SK-N-SH treated with all-trans-retinoic acid at 6 μM for 48 hours (cell line): ENCODE data around the gene CWC22.

Experiments used
- ATAC-seq: fragments of 200-7000 bp; cut with Tn5 transposase; 3 replicates; pipeline ENCODE4 v1.9.1; 2020; ENCODE audit warnings: mild to moderate bottlenecking, moderate library complexity
- BACH2 ChIP-seq: fragments of 250-450 bp; sonication (Bioruptor Pico); IDR thresholded peaks from 2 replicates; pipeline ENCODE4 v1.9.0; 2021; ENCODE audit warnings: mild to moderate bottlenecking, borderline replicate concordance
- CREB5 ChIP-seq: fragments of 250-450 bp; sonication (Bioruptor Pico); IDR thresholded peaks from 2 replicates; pipeline ENCODE4 v1.5.1; 2020; ENCODE audit warnings: low read depth, mild to moderate bottlenecking, moderate library complexity
- CSDC2 ChIP-seq: fragments of 250-450 bp; sonication (Bioruptor Pico); IDR thresholded peaks from 2 replicates; pipeline ENCODE4 v1.5.0; 2020; ENCODE audit warnings: mild to moderate bottlenecking, moderate library complexity
- ESRRG ChIP-seq: fragments of 250-450 bp; sonication (Bioruptor Pico); IDR thresholded peaks from 2 replicates; pipeline ENCODE4 v1.6.1; 2021; ENCODE audit warnings: mild to moderate bottlenecking
- GLIS3 ChIP-seq: fragments of 250-450 bp; sonication (Bioruptor Pico); IDR thresholded peaks from 2 replicates; pipeline ENCODE4 v1.5.0; 2020; ENCODE audit warnings: mild to moderate bottlenecking, moderate library complexity
- ISL1 ChIP-seq: fragments of 250-450 bp; sonication (Bioruptor Pico); IDR thresholded peaks from 2 replicates; pipeline ENCODE4 v2.1.2; 2022; ENCODE audit warnings: mild to moderate bottlenecking, moderate library complexity
- OSR1 ChIP-seq: fragments of 250-450 bp; sonication (Bioruptor Pico); IDR thresholded peaks from 2 replicates; pipeline ENCODE4 v1.8.0; 2022; ENCODE audit warnings: moderate library complexity, mild to moderate bottlenecking, inconsistent platforms
- PATZ1 ChIP-seq: fragments of 250-450 bp; sonication (Bioruptor Pico); IDR thresholded peaks from 2 replicates; pipeline ENCODE4 v1.8.0; 2020; ENCODE audit warnings: mild to moderate bottlenecking, moderate library complexity, borderline replicate concordance
- POU6F1 ChIP-seq: fragments of 250-450 bp; sonication (Bioruptor Pico); IDR thresholded peaks from 2 replicates; pipeline ENCODE4 v1.8.0; 2021; ENCODE audit warnings: low read depth, mild to moderate bottlenecking, moderate library complexity, borderline replicate concordance
- PPARA ChIP-seq: fragments of 250-450 bp; sonication (Bioruptor Pico); IDR thresholded peaks from 2 replicates; pipeline ENCODE4 v1.5.0; 2020; ENCODE audit warnings: mild to moderate bottlenecking, borderline replicate concordance
- RARB ChIP-seq: fragments of 250-450 bp; sonication (Bioruptor Pico); IDR thresholded peaks from 2 replicates; pipeline ENCODE4 v1.8.0; 2021; ENCODE audit warnings: mild to moderate bottlenecking, moderate library complexity
- SNAI2 ChIP-seq: fragments of 250-450 bp; sonication (Bioruptor Pico); IDR thresholded peaks from 2 replicates; pipeline ENCODE4 v1.5.0; 2020; ENCODE audit warnings: mild to moderate bottlenecking, moderate library complexity
- TCF4 ChIP-seq: fragments of 250-450 bp; sonication (Bioruptor Pico); IDR thresholded peaks from 2 replicates; pipeline ENCODE4 v1.8.0; 2021; ENCODE audit warnings: mild to moderate bottlenecking, moderate library complexity, borderline replicate concordance
- TOX ChIP-seq: fragments of 250-450 bp; sonication (Bioruptor Pico); IDR thresholded peaks from 2 replicates; pipeline ENCODE4 v1.8.0; 2021; ENCODE audit warnings: mild to moderate bottlenecking, moderate library complexity, borderline replicate concordance
- TSHZ2 ChIP-seq: fragments of 250-450 bp; sonication (Bioruptor Pico); IDR thresholded peaks from 2 replicates; pipeline ENCODE4 v1.5.0; 2020; ENCODE audit warnings: mild to moderate bottlenecking, moderate library complexity
- ZC3H10 ChIP-seq: fragments of 250-450 bp; sonication (Bioruptor Pico); IDR thresholded peaks from 2 replicates; pipeline ENCODE4 v1.5.1; 2021; ENCODE audit warnings: mild to moderate bottlenecking, moderate library complexity
- ZFP3 ChIP-seq: fragments of 250-450 bp; sonication (Bioruptor Pico); IDR thresholded peaks from 2 replicates; pipeline ENCODE4 v1.5.0; 2020; ENCODE audit warnings: mild to moderate bottlenecking, moderate library complexity
- ZFP30 ChIP-seq: fragments of 450-650 bp; formaldehyde crosslinking; IDR thresholded peaks from 2 replicates; pipeline ENCODE4 v1.5.0; 2022; ENCODE audit warnings: mild to moderate bottlenecking, moderate library complexity
- ZNF565 ChIP-seq: fragments of 450-650 bp; formaldehyde crosslinking; conservative IDR thresholded peaks from 2 replicates; pipeline ENCODE4 v1.5.0; 2020; ENCODE audit warnings: low read depth, mild to moderate bottlenecking, moderate library complexity
- ZNF70 ChIP-seq: fragments of 450-650 bp; formaldehyde crosslinking; IDR thresholded peaks from 2 replicates; pipeline ENCODE4 v1.5.0; 2020; ENCODE audit warnings: mild to moderate bottlenecking, moderate library complexity
- ZNF8 ChIP-seq: fragments of 450-650 bp; formaldehyde crosslinking; IDR thresholded peaks from 2 replicates; pipeline ENCODE4 v1.5.0; 2020; ENCODE audit warnings: mild to moderate bottlenecking, moderate library complexity
- TF ChIP-seq, protein P1 (sequence below): fragments of 250-450 bp; sonication (Bioruptor Pico); IDR thresholded peaks from 2 replicates; pipeline ENCODE4 v1.5.1; 2021; ENCODE audit warnings: mild to moderate bottlenecking, moderate library complexity

The CWC22 gene

DNA sequence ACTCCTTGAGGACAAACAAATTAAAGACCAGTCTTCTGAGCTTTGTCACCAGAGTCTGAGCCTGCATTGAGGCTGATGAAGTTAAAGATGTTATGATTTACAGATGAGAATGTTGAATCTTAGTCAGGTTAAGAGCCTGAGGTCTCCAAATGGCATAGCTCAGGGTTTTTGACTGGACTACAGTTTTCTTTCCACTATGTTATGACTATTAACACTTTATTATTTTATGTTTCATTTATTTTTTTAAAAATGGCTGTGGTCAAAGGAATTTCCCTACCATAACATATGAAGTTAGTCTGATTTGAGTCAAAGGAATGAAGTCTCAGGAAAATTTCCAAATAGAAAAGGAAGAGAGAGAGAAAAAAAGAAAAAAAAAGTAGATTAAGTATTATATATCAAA, 39.7 kb upstream of the CWC22 start:
- ATAC-seq: no peak
- no peak for TF ChIP-seq ZFP30 (CRISPR knock-in tag)
- no peak for TF ChIP-seq ZC3H10 (CRISPR knock-in tag)
- TF ChIP-seq TSHZ2 (CRISPR knock-in tag): no peak
- no peak for TF ChIP-seq ESRRG (CRISPR knock-in tag)
- no peak for TF ChIP-seq ZFP3 (CRISPR knock-in tag)
- no peak for TF ChIP-seq TCF4
- TF ChIP-seq, protein P1, sequence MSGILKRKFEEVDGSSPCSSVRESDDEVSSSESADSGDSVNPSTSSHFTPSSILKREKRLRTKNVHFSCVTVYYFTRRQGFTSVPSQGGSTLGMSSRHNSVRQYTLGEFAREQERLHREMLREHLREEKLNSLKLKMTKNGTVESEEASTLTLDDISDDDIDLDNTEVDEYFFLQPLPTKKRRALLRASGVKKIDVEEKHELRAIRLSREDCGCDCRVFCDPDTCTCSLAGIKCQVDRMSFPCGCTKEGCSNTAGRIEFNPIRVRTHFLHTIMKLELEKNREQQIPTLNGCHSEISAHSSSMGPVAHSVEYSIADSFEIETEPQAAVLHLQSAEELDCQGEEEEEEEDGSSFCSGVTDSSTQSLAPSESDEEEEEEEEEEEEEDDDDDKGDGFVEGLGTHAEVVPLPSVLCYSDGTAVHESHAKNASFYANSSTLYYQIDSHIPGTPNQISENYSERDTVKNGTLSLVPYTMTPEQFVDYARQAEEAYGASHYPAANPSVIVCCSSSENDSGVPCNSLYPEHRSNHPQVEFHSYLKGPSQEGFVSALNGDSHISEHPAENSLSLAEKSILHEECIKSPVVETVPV (CRISPR knock-in tag): no peak
- TF ChIP-seq PATZ1 (CRISPR knock-in tag): no peak
- TF ChIP-seq BACH2 (CRISPR knock-in tag): no peak
- TF ChIP-seq RARB: no peak
- no peak for TF ChIP-seq OSR1 (CRISPR knock-in tag)
- no peak for TF ChIP-seq CREB5 (CRISPR knock-in tag)
- TF ChIP-seq TOX (CRISPR knock-in tag): no peak
- no peak for TF ChIP-seq PPARA (CRISPR knock-in tag)
- no peak for TF ChIP-seq POU6F1

GRCh38 chr2:180046202-180046601, 39.1 kb upstream of the CWC22 start:
- TF ChIP-seq ZFP3 (CRISPR knock-in tag) (no peak), POU6F1 (no peak), ZFP30 (CRISPR knock-in tag) (no peak)
- ATAC-seq: no peak

GRCh38 chr2:180040146-180040925, 33.2 kb upstream of the CWC22 start:
- ATAC-seq: peak; percentile 98
- TF ChIP-seq ISL1 (CRISPR knock-in tag) (peak; percentile 96), ZC3H10 (CRISPR knock-in tag) (no peak), TOX (CRISPR knock-in tag) (peak; percentile 78)

- ATAC-seq: no peak
- no peak for TF ChIP-seq OSR1 (CRISPR knock-in tag)
- TF ChIP-seq, protein P1 (CRISPR knock-in tag): no peak
- TF ChIP-seq CREB5 (CRISPR knock-in tag): no peak
- no peak for TF ChIP-seq ZFP30 (CRISPR knock-in tag)
- TF ChIP-seq TCF4: no peak
- no peak for TF ChIP-seq RARB
- TF ChIP-seq BACH2 (CRISPR knock-in tag): no peak
- TF ChIP-seq ZNF70 (CRISPR knock-in tag): no peak
- no peak for TF ChIP-seq ZNF565
- TF ChIP-seq SNAI2: no peak
- TF ChIP-seq ISL1 (CRISPR knock-in tag): no peak
- no peak for TF ChIP-seq ZNF8 (CRISPR knock-in tag)
- no peak for TF ChIP-seq CSDC2 (CRISPR knock-in tag)
- no peak for TF ChIP-seq GLIS3 (CRISPR knock-in tag)
Observed at GRCh38 chr2:180038997-180039396, 31.9 kb upstream of the CWC22 start.
